ENCODE data around the gene RAP2B. TPM values are rescaled to one million over a fixed set of nuclear protein-coding genes. Genes with fewer than 3 reads are reported as not detected.
A peak's percentile ranks its signal among the peaks of the same experiment; 100 is the strongest.
"Not testable (repeated sequence)": the region's sequence is repeated elsewhere in the genome, so short reads cannot be mapped to it uniquely, and the experiment has no call there.

Gene RAP2B
- polyA plus RNA-seq, 1 of the 3 experiments (the other 2 are of a cell fraction), result 7.3 TPM

DNA sequence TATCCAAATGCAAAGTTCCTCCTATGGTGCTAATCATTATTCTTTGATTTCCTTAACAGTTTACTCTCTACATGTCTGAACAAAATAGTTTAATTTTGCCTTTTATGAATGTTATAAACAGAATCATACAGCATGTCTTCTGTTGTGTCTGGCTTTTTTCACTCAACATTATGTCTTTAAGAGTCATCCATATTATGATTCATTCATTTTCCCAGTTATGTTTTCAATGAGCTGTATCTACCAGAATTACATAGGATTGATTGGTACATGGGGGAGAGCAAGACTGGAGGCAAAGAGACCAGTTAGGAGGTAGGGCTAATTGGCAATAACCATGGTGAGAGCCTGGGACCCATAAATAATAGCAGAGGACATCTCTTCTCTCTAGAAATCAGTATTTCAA, 16.6 kb upstream of the RAP2B start:
- Histone ChIP-seq H3K36me3 (replicated peaks in 1 of 2; ENCODE audit: control insufficient read depth in 1 of 2, insufficient read depth in 2 of 2, low read length in 1 of 2) (no peaks in the 10 kb centered on the region), H4K20me1 (ENCODE audit: insufficient read depth) (no peaks in the 10 kb centered on the region), H3K9me2 (no peaks in the 10 kb centered on the region), H2AFZ (ENCODE audit: low read depth) (peak overlapping the region; percentile 76), H3K27me3 (ENCODE audit: insufficient read depth) (no peaks in the 10 kb centered on the region), H3K9me3 (no peaks in the 10 kb centered on the region), H3K4me3 (ENCODE audit: low read depth in 2 of 2, low read length in 1 of 2) (no peak overlapping the region), H3K79me2 (ENCODE audit: insufficient read depth) (no peaks in the 10 kb centered on the region), H3K4me1 (ENCODE audit: control insufficient read depth in 1 of 2, insufficient read depth in 2 of 2, low read depth in 1 of 2, low read length in 1 of 2) (peaks cover 0 to 25% of the 10 kb centered on the region in 2 experiments; a peak in 3 of 4 replicates), H3F3A (replicated peaks; ENCODE audit: insufficient read depth) (peaks cover 33% of the 10 kb centered on the region), H3K4me2 (peak overlapping the region; percentile 46; the same call in 1 of the 2 replicates), H3K27ac (ENCODE audit: low read depth in 2 of 2, low read length in 1 of 2) (peak overlapping the region; percentile 70 to 95; a peak in 3 of 4 replicates), H3K9ac (no peak overlapping the region; the same call in 1 of the 2 replicates)
- ChIA-PET POLR2A (no interaction called here), CTCF (interaction anchor here (0.6 kb wide), 1 partner anchor 174 kb away, joined by 4 read pairs; no protein-coding TSS in a partner anchor)
- no peak for DNase-seq
- peak; percentile 86 for TF ChIP-seq TCF12 (IDR thresholded peaks at IDR 0.05)
- TF ChIP-seq, protein P1, sequence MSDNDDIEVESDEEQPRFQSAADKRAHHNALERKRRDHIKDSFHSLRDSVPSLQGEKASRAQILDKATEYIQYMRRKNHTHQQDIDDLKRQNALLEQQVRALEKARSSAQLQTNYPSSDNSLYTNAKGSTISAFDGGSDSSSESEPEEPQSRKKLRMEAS (IDR thresholded peaks at IDR 0.05; ENCODE audit: low read depth), result no peak
- TF ChIP-seq JUND (IDR thresholded peaks at IDR 0.05), result peak; percentile 50
- no peak for TF ChIP-seq TEAD4 (IDR thresholded peaks at IDR 0.05; ENCODE audit: borderline replicate concordance, insufficient read depth)
- peak; percentile 51; the same call in 1 of the 2 replicates for TF ChIP-seq FOSL2 (IDR thresholded peaks at IDR 0.05; ENCODE audit: borderline replicate concordance, low read depth)
- TF ChIP-seq, protein P2, sequence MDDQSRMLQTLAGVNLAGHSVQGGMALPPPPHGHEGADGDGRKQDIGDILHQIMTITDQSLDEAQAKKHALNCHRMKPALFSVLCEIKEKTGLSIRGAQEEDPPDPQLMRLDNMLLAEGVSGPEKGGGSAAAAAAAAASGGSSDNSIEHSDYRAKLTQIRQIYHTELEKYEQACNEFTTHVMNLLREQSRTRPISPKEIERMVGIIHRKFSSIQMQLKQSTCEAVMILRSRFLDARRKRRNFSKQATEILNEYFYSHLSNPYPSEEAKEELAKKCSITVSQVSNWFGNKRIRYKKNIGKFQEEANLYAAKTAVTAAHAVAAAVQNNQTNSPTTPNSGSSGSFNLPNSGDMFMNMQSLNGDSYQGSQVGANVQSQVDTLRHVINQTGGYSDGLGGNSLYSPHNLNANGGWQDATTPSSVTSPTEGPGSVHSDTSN (IDR thresholded peaks at IDR 0.05), result peak; percentile 70

DNA sequence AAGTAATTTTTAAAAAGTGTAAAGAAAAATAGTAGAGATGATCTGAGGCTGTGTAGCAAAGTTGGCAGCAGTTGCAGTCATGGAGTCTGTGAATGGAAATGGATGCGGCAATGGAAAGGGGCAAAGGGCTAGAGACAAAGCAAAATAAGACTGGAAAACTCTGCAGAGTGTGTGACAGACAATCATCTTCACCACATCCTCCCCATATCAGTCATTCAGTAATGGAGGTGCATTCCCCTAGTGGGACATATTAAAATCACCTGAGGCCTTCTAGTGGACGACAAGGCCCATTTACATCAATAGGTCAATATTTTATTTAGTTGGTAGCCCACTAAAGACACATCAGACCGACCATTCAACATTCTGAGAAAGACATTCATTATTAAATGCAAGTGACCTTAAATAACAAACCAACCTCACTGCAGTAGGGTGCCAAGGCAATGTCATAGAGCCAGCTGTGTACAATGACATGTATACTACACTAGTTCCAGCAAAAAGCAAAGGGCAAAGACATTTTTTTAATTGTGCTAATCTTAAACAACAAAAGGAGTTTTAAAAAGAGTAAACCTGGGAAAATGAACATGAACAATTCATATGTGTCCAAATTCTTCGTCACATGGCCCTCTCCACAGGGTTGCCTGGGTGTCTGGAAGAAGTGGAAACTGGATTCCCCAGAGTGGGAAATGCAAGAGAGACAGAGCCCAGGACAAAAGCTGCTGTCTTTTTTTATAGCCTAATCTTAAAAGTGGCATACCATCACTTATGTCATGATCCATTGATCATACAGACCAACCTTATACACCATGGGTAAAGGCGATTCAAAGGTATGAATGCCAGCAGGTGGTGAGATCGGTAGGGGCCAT, 15.6 kb upstream of the RAP2B start:
- H3K79me2 ChIP-seq (ENCODE audit: insufficient read depth), result no peaks in the 10 kb centered on the region
- no peaks in the 10 kb centered on the region for H3K9me3 ChIP-seq
- no peak for DNase-seq
- H3K4me1 ChIP-seq (ENCODE audit: control insufficient read depth in 1 of 2, insufficient read depth in 2 of 2, low read depth in 1 of 2, low read length in 1 of 2), result peaks cover 0 to 24% of the 10 kb centered on the region in 2 experiments; a peak in 3 of 4 replicates
- H3K27ac ChIP-seq (ENCODE audit: low read depth in 2 of 2, low read length in 1 of 2), result peak overlapping the region; percentile 44 to 95; a peak in 3 of 4 replicates
- no peak for TF ChIP-seq RXRA (IDR thresholded peaks at IDR 0.05; ENCODE audit: borderline replicate concordance, low read depth)
- no peak for TF ChIP-seq FOSL2 (IDR thresholded peaks at IDR 0.05; ENCODE audit: borderline replicate concordance, low read depth)
- TF ChIP-seq FOXJ3 (CRISPR knock-in tag; IDR thresholded peaks at IDR 0.05), result no peak
- 86% methylated on average over 6 of the region's 6 CpGs for WGBS (ENCODE audit: low lambda C conversion rate)
- H3K4me2 ChIP-seq, result no peak overlapping the region
- H3K36me3 ChIP-seq (replicated peaks in 1 of 2; ENCODE audit: control insufficient read depth in 1 of 2, insufficient read depth in 2 of 2, low read length in 1 of 2), result no peaks in the 10 kb centered on the region
- no peak overlapping the region for H3K9ac ChIP-seq
- H3F3A ChIP-seq (replicated peaks; ENCODE audit: insufficient read depth), result peaks cover 24% of the 10 kb centered on the region
- POLR2A ChIA-PET, result no interaction called here
- no peak overlapping the region; the same call in 1 of the 2 replicates for H2AFZ ChIP-seq (ENCODE audit: low read depth)
- H3K4me3 ChIP-seq (ENCODE audit: low read depth in 2 of 2, low read length in 1 of 2), result no peak overlapping the region
- no peaks in the 10 kb centered on the region for H3K9me2 ChIP-seq
- CTCF ChIA-PET, result no interaction called here
- H3K27me3 ChIP-seq (ENCODE audit: insufficient read depth), result no peaks in the 10 kb centered on the region
- H4K20me1 ChIP-seq (ENCODE audit: insufficient read depth), result no peaks in the 10 kb centered on the region

DNA sequence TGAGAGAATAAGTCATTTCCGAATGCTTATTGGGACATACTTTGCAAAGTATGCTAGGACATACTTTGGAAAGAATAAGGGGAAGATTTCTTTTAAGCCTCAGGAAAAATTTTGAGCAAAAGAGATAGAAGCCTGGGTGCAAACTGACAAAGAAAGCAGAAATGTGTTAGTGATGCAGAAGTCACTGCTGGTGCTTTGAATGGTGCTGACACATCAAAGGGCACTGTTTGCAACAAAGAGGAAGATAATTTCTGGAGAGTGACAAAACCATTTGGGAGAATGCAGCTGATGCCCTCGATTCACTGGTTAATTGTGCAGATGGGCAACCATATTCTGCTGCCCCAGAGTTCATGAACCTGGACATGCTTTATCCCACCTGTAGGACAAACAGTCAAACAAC, 11.0 kb upstream of the RAP2B start:
- H3K4me3 ChIP-seq (ENCODE audit: low read depth in 2 of 2, low read length in 1 of 2), result no peak overlapping the region
- POLR2A ChIA-PET, result no interaction called here
- H3K36me3 ChIP-seq (replicated peaks in 1 of 2; ENCODE audit: control insufficient read depth in 1 of 2, insufficient read depth in 2 of 2, low read length in 1 of 2), result no peaks in the 10 kb centered on the region
- CTCF ChIA-PET, result no interaction called here
- H3K4me1 ChIP-seq (ENCODE audit: control insufficient read depth in 1 of 2, insufficient read depth in 2 of 2, low read depth in 1 of 2, low read length in 1 of 2), result no peaks in the 10 kb centered on the region
- WGBS (ENCODE audit: low lambda C conversion rate), result 45% methylated on average over 2 of the region's 2 CpGs
- no peaks in the 10 kb centered on the region for H3K27me3 ChIP-seq (ENCODE audit: insufficient read depth)
- TF ChIP-seq, protein P2 (IDR thresholded peaks at IDR 0.05), result no peak
- H2AFZ ChIP-seq (ENCODE audit: low read depth), result no peak overlapping the region
- DNase-seq, result no peak
- no peak overlapping the region for H3K9ac ChIP-seq
- no peaks in the 10 kb centered on the region for H4K20me1 ChIP-seq (ENCODE audit: insufficient read depth)
- no peaks in the 10 kb centered on the region for H3K79me2 ChIP-seq (ENCODE audit: insufficient read depth)
- no peak overlapping the region for H3K27ac ChIP-seq (ENCODE audit: low read depth in 2 of 2, low read length in 1 of 2)
- no peaks in the 10 kb centered on the region for H3K9me3 ChIP-seq
- peaks cover 2% of the 10 kb centered on the region for H3F3A ChIP-seq (replicated peaks; ENCODE audit: insufficient read depth)
- no peak overlapping the region for H3K4me2 ChIP-seq
- no peaks in the 10 kb centered on the region for H3K9me2 ChIP-seq

DNA sequence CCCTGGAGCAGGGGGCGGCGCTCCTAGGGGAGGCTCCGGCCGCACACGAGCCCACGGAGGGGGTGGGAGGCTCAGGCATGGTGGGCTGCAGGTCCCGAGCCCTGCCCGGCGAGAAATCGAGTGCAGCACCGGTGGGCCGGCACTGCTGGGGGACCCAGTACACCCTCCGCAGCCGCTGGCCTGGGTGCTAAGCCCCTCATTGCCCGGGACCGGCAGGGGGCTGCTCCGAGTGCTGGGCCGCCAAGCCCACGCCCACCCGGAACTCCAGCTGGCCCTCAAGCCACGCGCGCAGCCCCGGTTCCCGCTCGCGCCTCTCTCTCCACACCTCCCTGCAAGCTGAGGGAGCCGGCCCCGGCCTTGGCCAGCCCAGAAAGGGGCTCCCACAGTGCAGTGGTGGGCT, 6.2 kb upstream of the RAP2B start:
- H2AFZ ChIP-seq (ENCODE audit: low read depth); H3K4me3 ChIP-seq (ENCODE audit: low read depth in 2 of 2, low read length in 1 of 2); H3K9me2 ChIP-seq; H4K20me1 ChIP-seq (ENCODE audit: insufficient read depth); POLR2A ChIA-PET; H3K27ac ChIP-seq (ENCODE audit: low read depth in 2 of 2, low read length in 1 of 2); DNase-seq; H3K4me1 ChIP-seq (ENCODE audit: control insufficient read depth in 1 of 2, insufficient read depth in 2 of 2, low read depth in 1 of 2, low read length in 1 of 2); CTCF ChIA-PET; H3K36me3 ChIP-seq (replicated peaks in 1 of 2; ENCODE audit: control insufficient read depth in 1 of 2, insufficient read depth in 2 of 2, low read length in 1 of 2); H3K9me3 ChIP-seq; H3K79me2 ChIP-seq (ENCODE audit: insufficient read depth); H3K9ac ChIP-seq; H3K27me3 ChIP-seq (ENCODE audit: insufficient read depth); H3K4me2 ChIP-seq: not testable (repeated sequence)
- 90% methylated on average over 9 of the region's 29 CpGs for WGBS (ENCODE audit: low lambda C conversion rate)
- H3F3A ChIP-seq (replicated peaks; ENCODE audit: insufficient read depth), result peaks cover 17% of the 10 kb centered on the region

All from SK-N-SH (cell line).